Astrocyte of the spinal cord (primary cell): ENCODE results near the gene CACHD1.
A peak's percentile ranks its signal among the peaks of the same experiment; 100 is the strongest.
"Not testable (repeated sequence)": the region's sequence is repeated elsewhere in the genome, so short reads cannot be mapped to it uniquely, and the experiment has no call there.

Source experiments
- DNase-seq: peaks from one replicate; pipeline ENCODE4 v3.0.0; 2011; ENCODE audit warnings: low read depth, low spot score
- H3K4me3 ChIP-seq: 2 replicates; pipeline ENCODE4 v1.5.1; 2011; ENCODE audit warnings: low read depth, mild to moderate bottlenecking, low read length, moderate library complexity
- in situ Hi-C: cut with HindIII; loops from 2 replicates; pipeline ENCODE4 v1.10.0; 2017; ENCODE audit warnings: low sequenced_read_pairs
- TF ChIP-seq, protein P1 (sequence below): IDR thresholded peaks from 2 replicates; pipeline ENCODE4 v1.5.1; 2012; ENCODE audit warnings: low read depth, mild to moderate bottlenecking, low read length, inconsistent platforms

CACHD1 gene

DNA sequence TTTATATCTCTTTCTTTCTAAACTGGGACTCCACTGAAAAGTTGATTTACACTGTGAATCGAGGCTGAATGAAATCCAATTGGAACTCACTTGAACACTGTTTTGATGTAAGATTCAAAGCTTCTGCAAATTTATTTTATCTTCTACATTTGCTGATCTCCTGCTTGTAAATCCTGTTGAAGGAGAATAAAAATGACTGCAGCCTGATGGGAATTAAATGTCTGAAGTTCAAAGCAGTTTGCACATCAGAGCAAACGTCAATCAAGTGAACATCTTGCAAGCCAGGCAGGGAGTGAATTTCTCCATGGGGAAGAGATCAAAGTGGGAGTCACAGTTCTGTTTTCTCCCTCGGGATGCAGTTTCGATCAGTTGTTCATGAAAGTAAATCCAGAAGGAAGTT, 127.2 kb downstream of the CACHD1 start:
- in situ Hi-C loops, result no loop called here
- no peak for DNase-seq
- no peak overlapping the region for H3K4me3 ChIP-seq
- TF ChIP-seq, protein P1, sequence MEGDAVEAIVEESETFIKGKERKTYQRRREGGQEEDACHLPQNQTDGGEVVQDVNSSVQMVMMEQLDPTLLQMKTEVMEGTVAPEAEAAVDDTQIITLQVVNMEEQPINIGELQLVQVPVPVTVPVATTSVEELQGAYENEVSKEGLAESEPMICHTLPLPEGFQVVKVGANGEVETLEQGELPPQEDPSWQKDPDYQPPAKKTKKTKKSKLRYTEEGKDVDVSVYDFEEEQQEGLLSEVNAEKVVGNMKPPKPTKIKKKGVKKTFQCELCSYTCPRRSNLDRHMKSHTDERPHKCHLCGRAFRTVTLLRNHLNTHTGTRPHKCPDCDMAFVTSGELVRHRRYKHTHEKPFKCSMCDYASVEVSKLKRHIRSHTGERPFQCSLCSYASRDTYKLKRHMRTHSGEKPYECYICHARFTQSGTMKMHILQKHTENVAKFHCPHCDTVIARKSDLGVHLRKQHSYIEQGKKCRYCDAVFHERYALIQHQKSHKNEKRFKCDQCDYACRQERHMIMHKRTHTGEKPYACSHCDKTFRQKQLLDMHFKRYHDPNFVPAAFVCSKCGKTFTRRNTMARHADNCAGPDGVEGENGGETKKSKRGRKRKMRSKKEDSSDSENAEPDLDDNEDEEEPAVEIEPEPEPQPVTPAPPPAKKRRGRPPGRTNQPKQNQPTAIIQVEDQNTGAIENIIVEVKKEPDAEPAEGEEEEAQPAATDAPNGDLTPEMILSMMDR, result no peak

DNA sequence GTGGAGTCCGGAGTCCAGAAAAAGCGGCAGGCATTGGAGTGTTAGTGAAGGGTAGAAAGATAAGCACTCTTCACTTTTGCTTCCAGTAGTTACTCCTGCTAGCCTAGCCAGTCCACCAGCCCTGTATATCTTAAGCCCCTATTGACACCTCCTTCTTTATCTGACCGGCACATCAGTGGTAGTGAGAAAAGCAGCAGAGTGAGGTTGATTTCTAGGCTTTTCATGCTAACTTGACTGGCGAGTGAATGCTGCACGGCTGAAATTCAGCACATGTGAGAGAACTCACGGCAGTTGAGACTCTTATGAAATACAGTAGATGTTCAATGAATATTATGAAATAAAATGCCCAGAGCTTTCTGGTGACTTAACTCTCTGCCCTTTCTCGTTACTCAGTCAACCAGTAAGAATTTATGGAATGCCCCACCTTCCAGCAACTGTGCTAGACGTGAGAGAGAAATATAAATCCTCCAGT, 128.2 kb downstream of the CACHD1 start:
- H3K4me3 ChIP-seq, result no peak overlapping the region
- in situ Hi-C loops, result no loop called here
- TF ChIP-seq, protein P1, result no peak
- peak; percentile 51 for DNase-seq

DNA sequence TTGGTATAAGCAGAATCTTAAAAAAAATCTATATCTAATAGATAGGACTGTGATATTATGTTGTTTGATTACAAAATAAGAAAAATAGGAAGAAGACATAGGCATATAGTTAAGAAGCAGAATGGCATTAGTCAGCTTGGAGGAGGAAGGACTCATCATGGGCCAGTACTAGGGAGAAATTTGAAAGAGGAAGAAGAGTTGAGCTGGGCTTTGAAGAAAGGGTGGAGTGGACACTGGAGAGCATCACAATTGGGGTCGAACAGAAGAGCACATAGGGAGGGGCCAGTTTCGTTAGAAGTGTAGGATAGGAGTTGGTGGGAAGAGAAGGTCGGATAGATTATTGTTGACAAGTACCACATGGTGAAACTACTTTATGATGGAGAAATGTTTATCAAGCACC, 129.3 kb downstream of the CACHD1 start:
- in situ Hi-C loops, result no loop called here
- TF ChIP-seq, protein P1, result no peak

DNA sequence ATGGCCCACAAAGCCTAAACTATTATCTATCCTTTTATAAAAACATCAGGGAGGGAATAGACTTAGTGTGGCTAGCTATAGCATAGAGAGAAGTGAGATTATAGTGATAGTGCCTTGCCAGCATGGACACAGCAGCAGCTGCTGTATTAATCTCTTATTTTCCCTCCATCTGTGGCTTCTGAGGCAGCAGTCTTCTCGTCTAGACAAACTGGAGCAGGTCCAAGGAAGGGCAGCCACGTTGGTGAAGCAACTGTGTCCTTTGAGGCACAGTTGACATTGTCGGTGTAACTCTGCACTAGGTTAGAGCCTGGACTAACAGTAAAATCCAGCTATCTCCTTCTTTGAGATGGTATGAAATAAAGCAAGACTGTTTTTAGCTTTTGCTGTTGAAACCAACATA, 131.3 kb downstream of the CACHD1 start:
- H3K4me3 ChIP-seq, result no peak overlapping the region
- no peak for DNase-seq
- in situ Hi-C loops, result no loop called here
- TF ChIP-seq, protein P1, result no peak

More for the DNA sequence above, 129.3 kb downstream of the CACHD1 start:
- H3K4me3 ChIP-seq, result no peak overlapping the region
- DNase-seq, result no peak

DNA sequence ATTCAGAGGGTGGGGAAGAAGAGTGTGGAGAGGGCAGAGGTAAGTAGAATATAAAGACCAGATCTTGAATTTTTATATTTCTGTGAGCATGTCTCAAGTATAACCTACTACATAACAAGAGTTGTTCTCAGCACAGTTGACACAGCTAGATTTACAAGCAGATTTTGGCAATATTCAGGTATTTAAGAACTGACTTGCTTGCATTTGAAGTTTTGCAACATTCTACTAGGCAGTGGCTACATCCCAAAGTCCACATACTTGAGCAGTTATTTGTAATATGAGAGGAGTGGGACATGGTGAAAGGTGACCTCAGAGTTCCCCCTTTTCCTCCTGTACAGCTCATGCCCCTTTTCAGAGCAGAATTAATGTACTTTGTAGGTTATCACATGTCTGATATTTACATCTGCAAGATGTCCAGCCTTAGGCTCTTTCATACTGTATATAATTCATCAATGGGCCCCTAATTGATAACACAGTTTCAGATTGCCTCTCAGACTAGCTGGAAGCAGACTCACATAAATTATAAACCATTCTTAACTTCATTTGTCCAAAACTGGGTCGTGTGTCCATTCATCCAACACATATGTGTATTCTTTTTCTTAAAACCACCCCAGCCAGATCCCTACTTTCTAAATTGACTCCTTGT, 138.2 kb downstream of the CACHD1 start:
- TF ChIP-seq, protein P1, result no peak
- no peak for DNase-seq
- in situ Hi-C loops, result no loop called here
- H3K4me3 ChIP-seq, result no peak overlapping the region

DNA sequence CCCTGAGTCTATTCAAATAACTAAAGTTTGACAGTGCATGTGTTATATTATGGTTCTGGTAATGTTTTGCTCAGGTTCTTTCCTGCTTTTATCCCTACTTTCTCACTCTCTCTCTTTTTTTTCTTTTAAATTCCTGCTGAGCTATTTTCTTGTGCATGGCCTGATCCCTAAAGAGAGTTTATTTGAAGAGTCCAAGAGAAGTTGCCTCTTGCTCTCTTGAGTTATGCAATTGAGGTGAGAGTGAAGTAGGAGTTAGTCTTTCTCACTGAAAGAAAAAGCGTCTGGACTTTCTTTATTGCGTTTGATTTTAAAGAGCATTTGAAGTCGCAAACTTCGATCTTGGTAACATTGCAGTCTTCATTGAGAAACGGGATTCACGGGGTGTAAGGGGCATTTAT, 138.7 kb downstream of the CACHD1 start:
- DNase-seq, result no peak
- in situ Hi-C loops, result no loop called here

DNA sequence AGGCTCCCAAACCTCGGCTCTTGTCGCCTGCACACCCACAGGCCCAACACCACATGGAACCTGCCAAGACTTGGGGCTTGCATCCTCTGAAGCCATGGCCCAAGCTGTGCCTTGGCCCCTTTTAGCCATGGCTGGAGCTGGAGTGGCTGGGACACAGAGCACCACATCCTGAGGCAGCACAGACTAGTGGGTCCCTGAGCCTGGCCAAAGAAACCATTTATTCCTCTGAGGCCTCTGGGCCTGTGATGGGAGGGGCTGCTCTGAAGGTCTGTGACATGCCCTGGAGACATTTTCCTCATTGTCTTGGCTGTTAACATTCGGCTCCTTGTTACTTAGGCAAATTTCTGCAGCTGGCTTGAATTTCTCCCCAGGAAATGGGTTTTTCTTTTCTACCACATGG, 141.0 kb downstream of the CACHD1 start:
- H3K4me3 ChIP-seq, in situ Hi-C loops, DNase-seq: not testable (repeated sequence)

More for the DNA sequence above, 138.7 kb downstream of the CACHD1 start:
- TF ChIP-seq, protein P1, result no peak
- no peak overlapping the region for H3K4me3 ChIP-seq
